ENCODE results near the gene C1GALT1C1L. TPM values are rescaled to one million over a fixed set of nuclear protein-coding genes. Genes with fewer than 3 reads are reported as not detected.
A peak's percentile ranks its signal among the peaks of the same experiment; 100 is the strongest.

C1GALT1C1L gene
- total RNA-seq (1 to 10 TPM; 3.1 to 5.8 TPM), polyA plus RNA-seq (ENCODE audit: insufficient read depth, low read depth, low replicate concordance) (8.6 TPM)
- long read RNA-seq, donor 1: 0 reads
- long read RNA-seq, donor 2, partial matches to known transcripts: 0 of 2 reads
- long read RNA-seq, donor 2, other reads (novel, unspliced or antisense): 0 of 2 reads

- 35 to 41% methylated on average over 8 to 27 of the region's 27 CpGs for WGBS, 2 donors
- Histone ChIP-seq H3K36me3 (ENCODE audit: low read depth, missing control alignments) (no peaks in the 10 kb centered on the region), H3K27ac (peak within 1 kb of the TSS in 1 of 2 donors; percentile 20), H3K4me3 (peak within 1 kb of the TSS; percentile 44 to 68), H3K4me1 (no peaks in the 10 kb centered on the region), H3K27me3 (no peaks in the 10 kb centered on the region), H3K9me3 (no peaks in the 10 kb centered on the region)
- intact Hi-C loops (cut with DNase I; ENCODE audit: low total_unique reads): no loop called here
- DNase-seq: peak; percentile 82
- TF ChIP-seq POLR2A (IDR thresholded peaks at IDR 0.05) (no peak), CTCF (IDR thresholded peaks at IDR 0.05) (no peak)
Observed at GRCh38 chr2:43676322-43677050, at the start of gene C1GALT1C1L. C1GALT1C1L (minus strand) TSS chr2:43676429; CDS start chr2:43676322, 107 bp downstream.

GRCh38 chr2:43725711-43726246, 49.5 kb upstream of the C1GALT1C1L start:
- H3K27ac ChIP-seq: peak overlapping the region; percentile 80 to 81
- H3K36me3 ChIP-seq (ENCODE audit: low read depth, missing control alignments): no peaks in the 10 kb centered on the region
- H3K4me3 ChIP-seq: no peak overlapping the region
- H3K27me3 ChIP-seq: no peaks in the 10 kb centered on the region
- no peak for DNase-seq
- WGBS, 2 donors: 53 to 73% methylated on average over 3 of the region's 3 CpGs
- intact Hi-C loops (cut with DNase I; ENCODE audit: low total_unique reads): no loop called here
- H3K9me3 ChIP-seq: no peaks in the 10 kb centered on the region
- H3K4me1 ChIP-seq: peaks cover 15% of the 10 kb centered on the region
- TF ChIP-seq POLR2A (IDR thresholded peaks at IDR 0.05) (no peak), CTCF (IDR thresholded peaks at IDR 0.05) (no peak)

GRCh38 chr2:43724728-43725526, 48.7 kb upstream of the C1GALT1C1L start:
- DNase-seq: peak; percentile 39

More at GRCh38 chr2:43724728-43725526, 48.7 kb upstream of the C1GALT1C1L start:
- H3K9me3 ChIP-seq: no peaks in the 10 kb centered on the region
- H3K36me3 ChIP-seq (ENCODE audit: low read depth, missing control alignments): no peaks in the 10 kb centered on the region
- 30 to 43% methylated on average over 4 of the region's 4 CpGs for WGBS, 2 donors
- H3K27ac ChIP-seq: peak overlapping the region; percentile 80 to 81
- no peak overlapping the region for H3K4me3 ChIP-seq
- H3K4me1 ChIP-seq: peaks cover 15% of the 10 kb centered on the region
- TF ChIP-seq POLR2A (IDR thresholded peaks at IDR 0.05): no peak
- TF ChIP-seq CTCF (IDR thresholded peaks at IDR 0.05): no peak
- no peaks in the 10 kb centered on the region for H3K27me3 ChIP-seq
- intact Hi-C loops (cut with DNase I; ENCODE audit: low total_unique reads): no loop called here

All from testis (tissue), 5 donors.